NB4 (cell line): ENCODE data around the gene DNMT3A.

ENCODE experiments used
- DNase-seq: peaks from one replicate; pipeline ENCODE4 v3.0.0; 2010; ENCODE audit warnings: low read depth
- H3K4me3 ChIP-seq: one replicate; pipeline ENCODE4 v1.5.1; 2011; ENCODE audit warnings: mild to moderate bottlenecking, low read depth, low read length, moderate library complexity
- MYC ChIP-seq: IDR thresholded peaks from 2 replicates; pipeline ENCODE4 v1.6.1; 2011; ENCODE audit warnings: low read depth, low read length
- POLR2A ChIP-seq: IDR thresholded peaks from 2 replicates; pipeline ENCODE4 v1.6.1; 2011; ENCODE audit warnings: mild to moderate bottlenecking; ENCODE audit not compliant: insufficient read length; ENCODE audit errors: extremely low read depth
- TF ChIP-seq, protein P1 (sequence below): IDR thresholded peaks from 2 replicates; pipeline ENCODE4 v1.6.1; 2011; ENCODE audit warnings: low read depth, low read length
- TF ChIP-seq, protein P2 (sequence below): IDR thresholded peaks from one replicate; pipeline ENCODE4 v1.5.1; 2012; ENCODE audit warnings: low read depth, low read length

DNMT3A gene

DNA sequence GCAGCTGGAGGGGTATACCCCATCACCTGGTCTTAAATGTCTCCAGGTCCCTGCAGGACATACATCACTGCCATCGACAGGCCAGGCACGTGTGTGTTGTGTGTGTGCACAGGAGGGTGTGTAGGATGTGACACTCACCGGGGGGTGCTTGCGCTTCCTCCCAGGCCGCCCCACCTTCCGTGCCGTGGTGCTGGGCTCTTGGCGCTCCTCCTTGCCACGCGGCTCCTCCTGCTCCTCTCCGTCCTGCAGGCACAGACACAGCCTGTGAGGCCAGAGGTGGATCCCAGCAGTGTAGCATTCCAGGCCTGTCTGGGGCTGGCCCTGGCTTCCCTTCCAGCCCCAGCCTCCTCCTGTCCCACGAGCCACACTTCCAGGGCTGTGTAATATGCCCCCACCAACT lies 41.7 kb downstream of the DNMT3A start:
- TF ChIP-seq, protein P1, sequence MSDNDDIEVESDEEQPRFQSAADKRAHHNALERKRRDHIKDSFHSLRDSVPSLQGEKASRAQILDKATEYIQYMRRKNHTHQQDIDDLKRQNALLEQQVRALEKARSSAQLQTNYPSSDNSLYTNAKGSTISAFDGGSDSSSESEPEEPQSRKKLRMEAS, result no peak
- TF ChIP-seq MYC, result no peak
- no peak for TF ChIP-seq POLR2A
- TF ChIP-seq, protein P2, sequence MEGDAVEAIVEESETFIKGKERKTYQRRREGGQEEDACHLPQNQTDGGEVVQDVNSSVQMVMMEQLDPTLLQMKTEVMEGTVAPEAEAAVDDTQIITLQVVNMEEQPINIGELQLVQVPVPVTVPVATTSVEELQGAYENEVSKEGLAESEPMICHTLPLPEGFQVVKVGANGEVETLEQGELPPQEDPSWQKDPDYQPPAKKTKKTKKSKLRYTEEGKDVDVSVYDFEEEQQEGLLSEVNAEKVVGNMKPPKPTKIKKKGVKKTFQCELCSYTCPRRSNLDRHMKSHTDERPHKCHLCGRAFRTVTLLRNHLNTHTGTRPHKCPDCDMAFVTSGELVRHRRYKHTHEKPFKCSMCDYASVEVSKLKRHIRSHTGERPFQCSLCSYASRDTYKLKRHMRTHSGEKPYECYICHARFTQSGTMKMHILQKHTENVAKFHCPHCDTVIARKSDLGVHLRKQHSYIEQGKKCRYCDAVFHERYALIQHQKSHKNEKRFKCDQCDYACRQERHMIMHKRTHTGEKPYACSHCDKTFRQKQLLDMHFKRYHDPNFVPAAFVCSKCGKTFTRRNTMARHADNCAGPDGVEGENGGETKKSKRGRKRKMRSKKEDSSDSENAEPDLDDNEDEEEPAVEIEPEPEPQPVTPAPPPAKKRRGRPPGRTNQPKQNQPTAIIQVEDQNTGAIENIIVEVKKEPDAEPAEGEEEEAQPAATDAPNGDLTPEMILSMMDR, result no peak
- H3K4me3 ChIP-seq, result no peak overlapping the region
- DNase-seq, result no peak

DNA sequence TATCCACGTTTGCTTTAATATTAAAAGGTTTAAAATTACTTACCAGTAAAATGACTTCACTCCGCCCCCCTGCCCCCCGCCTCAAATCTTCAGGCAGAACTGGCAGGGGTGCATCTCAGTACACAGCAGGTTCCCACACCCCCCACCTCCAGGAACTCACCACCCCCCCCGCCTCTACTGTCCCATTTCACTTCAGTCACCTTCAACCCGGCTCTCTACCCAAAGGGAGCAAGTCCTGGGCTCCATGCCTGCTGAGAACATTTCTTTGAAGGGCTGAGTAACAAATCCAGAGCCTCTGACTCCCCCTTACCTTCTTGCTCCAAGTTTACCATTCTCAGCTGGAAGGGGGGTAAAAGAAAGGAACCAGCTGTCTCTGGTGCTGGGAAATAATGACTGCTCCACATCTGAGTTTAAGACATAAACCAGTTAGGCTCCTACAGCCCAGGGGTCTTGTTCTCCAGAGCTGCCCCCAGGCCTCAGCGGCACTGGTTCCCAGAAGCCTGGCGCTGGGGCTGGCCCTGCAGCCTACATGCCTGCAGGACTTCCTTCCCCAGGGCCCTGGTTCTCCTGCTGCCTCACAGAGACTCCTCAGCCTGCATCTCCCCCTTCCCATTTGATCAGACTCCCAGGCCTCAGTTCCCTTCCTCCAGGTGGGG lies 42.8 kb downstream of the DNMT3A start:
- H3K4me3 ChIP-seq, result no peak overlapping the region
- no peak for DNase-seq
- TF ChIP-seq, protein P2, result no peak
- TF ChIP-seq, protein P1, result no peak
- TF ChIP-seq MYC (no peak), POLR2A (no peak)

DNA sequence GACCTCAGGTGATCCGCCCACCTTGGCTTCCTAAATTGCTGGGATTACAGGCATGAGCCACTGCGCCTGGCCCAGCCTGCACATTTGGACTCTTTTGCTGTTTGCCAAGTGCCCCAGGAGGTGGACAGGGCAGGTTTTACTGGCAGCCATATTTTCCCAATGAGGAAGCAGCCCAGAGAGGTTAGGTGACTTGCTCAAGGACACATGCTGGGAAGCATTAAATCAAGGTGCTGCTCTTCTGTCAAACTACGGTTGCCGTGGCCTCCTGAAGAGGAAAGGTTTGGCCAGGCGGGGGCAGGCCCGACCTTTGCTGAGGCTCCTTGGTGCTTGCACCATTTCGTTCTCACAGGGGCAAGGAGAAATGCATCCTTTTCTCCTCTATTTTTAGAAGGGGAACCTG lies 44.0 kb downstream of the DNMT3A start:
- DNase-seq, result peak; percentile 48

DNA sequence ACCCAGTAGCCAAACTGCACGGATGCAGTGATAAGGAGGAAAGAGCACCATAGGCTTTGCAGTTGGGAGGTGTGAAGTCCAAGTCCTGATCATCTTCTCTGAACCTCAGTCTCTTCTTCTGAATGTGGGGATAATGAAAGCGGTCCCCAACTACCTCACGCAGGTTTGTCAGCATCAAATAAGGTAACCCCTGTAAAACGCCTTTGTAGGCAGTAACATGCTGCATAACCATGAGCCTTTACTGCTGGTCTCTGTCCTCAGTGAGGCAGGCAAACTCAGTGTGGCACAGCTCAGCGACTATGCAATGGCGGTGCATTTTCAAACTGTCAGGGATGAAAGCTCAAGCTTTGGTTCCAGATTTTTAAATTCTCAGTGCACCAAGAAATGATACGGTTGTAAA lies 46.1 kb downstream of the DNMT3A start:
- no peak for DNase-seq
- TF ChIP-seq, protein P1, result no peak
- no peak for TF ChIP-seq POLR2A
- TF ChIP-seq, protein P2, result no peak
- TF ChIP-seq MYC, result no peak
- peak overlapping the region; percentile 50 for H3K4me3 ChIP-seq

More for the DNA sequence above, 44.0 kb downstream of the DNMT3A start:
- H3K4me3 ChIP-seq, result no peak overlapping the region
- TF ChIP-seq, protein P2, result peak; percentile 7
- TF ChIP-seq, protein P1, result no peak

DNA sequence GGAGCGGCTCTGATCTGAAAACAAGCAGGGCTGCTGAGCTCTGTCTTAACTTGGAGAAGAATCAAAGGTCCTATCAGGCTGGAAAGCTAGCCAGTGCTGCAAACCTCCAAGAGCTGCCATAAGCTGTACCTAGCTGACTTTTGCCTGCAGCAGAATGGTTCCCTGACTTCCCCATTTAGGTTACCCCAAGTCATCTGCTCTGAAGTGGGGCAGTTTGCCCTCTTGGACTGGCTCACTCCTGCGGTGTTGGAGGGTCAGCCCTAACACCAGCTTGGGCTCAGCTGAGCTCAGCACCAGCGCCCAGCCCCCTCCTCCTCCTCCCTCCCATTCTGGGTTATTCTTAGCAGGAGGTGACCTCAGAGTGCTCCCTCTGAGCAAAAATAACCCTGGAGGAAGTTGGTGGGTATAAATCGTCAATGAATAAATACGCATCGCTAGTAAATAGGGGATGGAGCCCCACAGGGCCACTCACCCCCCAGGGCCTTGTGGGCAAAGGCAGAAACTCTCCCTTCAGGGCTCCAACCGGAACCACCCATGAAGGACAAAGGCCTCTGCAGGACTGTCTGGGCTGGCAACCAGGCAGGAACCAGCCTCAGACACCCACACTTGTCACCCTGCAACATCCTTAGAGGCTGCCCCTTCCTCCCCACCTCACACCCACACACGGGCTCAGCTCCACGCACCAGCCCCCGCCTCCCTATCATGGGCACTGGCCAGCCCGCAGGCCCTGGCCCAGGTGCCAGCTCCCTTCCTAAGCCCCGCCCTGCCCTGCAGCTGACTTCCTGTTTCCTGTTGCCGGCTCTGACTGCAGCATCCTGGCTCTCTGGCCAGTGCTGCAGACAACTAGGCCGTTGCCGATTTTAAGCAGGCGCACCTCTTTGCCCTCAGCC lies 46.9 kb downstream of the DNMT3A start:
- TF ChIP-seq, protein P1, result peak; percentile 49
- TF ChIP-seq, protein P2, result no peak
- TF ChIP-seq MYC (peak; percentile 69), POLR2A (peak; percentile 61)
- DNase-seq, result peak; percentile 93
- peak overlapping the region; percentile 50 for H3K4me3 ChIP-seq
